Liver (tissue), 3 donors: ENCODE measurements around the gene EDIL3.

Experiments used
- CTCF ChIP-seq: fragments of 150-350 bp; IDR thresholded peaks from 2 replicates; pipeline ENCODE4 v1.5.1; 2017; ENCODE audit warnings: improper control_type of control experiment, low read depth, low read length; ENCODE audit not compliant: missing input control
- EGR1 ChIP-seq, 2 donors: IDR thresholded peaks; 2 replicates each; pipeline ENCODE4 v1.6.1; 2016 to 2018; ENCODE audit warnings: antibody characterized with exemption in 2 of 2, low read depth in 2 of 2
- FOXA1 ChIP-seq: IDR thresholded peaks from 2 replicates; pipeline ENCODE4 v1.6.1; 2016; ENCODE audit warnings: antibody characterized with exemption
- GABPA ChIP-seq, 2 donors: IDR thresholded peaks in 1 of 2; conservative IDR thresholded peaks in 1 of 2; 2 replicates each; pipeline ENCODE4 v1.6.1; 2016; ENCODE audit warnings: antibody characterized with exemption in 2 of 2, mild to moderate bottlenecking in 1 of 2, moderate library complexity in 1 of 2
- HNF4G ChIP-seq: IDR thresholded peaks from 2 replicates; pipeline ENCODE4 v1.6.1; 2016; ENCODE audit warnings: antibody characterized with exemption
- JUND ChIP-seq, 2 donors: IDR thresholded peaks; 2 replicates each; pipeline ENCODE4 v1.6.1; 2016; ENCODE audit warnings: antibody characterized with exemption in 2 of 2
- REST ChIP-seq: IDR thresholded peaks from 2 replicates; pipeline ENCODE4 v1.6.1; 2016; ENCODE audit warnings: antibody characterized with exemption, mild to moderate bottlenecking
- SP1 ChIP-seq: IDR thresholded peaks from 2 replicates; pipeline ENCODE4 v1.6.1; 2018; ENCODE audit warnings: antibody characterized with exemption, mild to moderate bottlenecking
- TAF1 ChIP-seq: conservative IDR thresholded peaks from 2 replicates; pipeline ENCODE4 v1.6.1; 2016; ENCODE audit warnings: antibody characterized with exemption, mild to moderate bottlenecking
- YY1 ChIP-seq: IDR thresholded peaks from 2 replicates; pipeline ENCODE4 v1.6.1; 2016; ENCODE audit warnings: antibody characterized with exemption, mild to moderate bottlenecking
- donor health status: healthy.
- donor health status: healthy.

- TF ChIP-seq CTCF: no peak
- TF ChIP-seq EGR1 (IDR thresholded peaks at IDR 0.05; ENCODE audit: low read depth in 2 of 2): no peak
- TF ChIP-seq GABPA (IDR thresholded peaks at IDR 0.05 in 1 of 2, conservative IDR thresholded peaks at IDR 0.05 in 1 of 2): no peak
- no peak for TF ChIP-seq TAF1
- TF ChIP-seq FOXA1: no peak
- no peak for TF ChIP-seq YY1
- no peak for TF ChIP-seq SP1
- TF ChIP-seq HNF4G: no peak
- TF ChIP-seq REST: no peak
- no peak for TF ChIP-seq JUND (IDR thresholded peaks at IDR 0.05)
These were observed 462.0 kb downstream of the EDIL3 start for GRCh38 chr5:83922699-83923098.
